Osteocyte (in vitro differentiated cells): ENCODE measurements around the gene FAM186B. TPM values are rescaled to one million over a fixed set of nuclear protein-coding genes. Genes with fewer than 3 reads are reported as not detected.

Source experiments
- DNase-seq: peaks from one replicate; pipeline ENCODE4 v3.0.0; 2021; ENCODE audit warnings: mixed read lengths; ENCODE audit not compliant: unreplicated experiment; ENCODE audit errors: extremely low spot score
- H3K27ac Mint-ChIP-seq: one replicate; pipeline ENCODE4 v1.8.0; 2021; ENCODE audit warnings: mild to moderate bottlenecking, mixed read lengths; ENCODE audit not compliant: unreplicated experiment
- H3K27me3 Mint-ChIP-seq: one replicate; pipeline ENCODE4 v1.8.0; 2021; ENCODE audit warnings: mixed read lengths; ENCODE audit not compliant: unreplicated experiment
- H3K36me3 Mint-ChIP-seq: one replicate; pipeline ENCODE4 v1.8.0; 2021; ENCODE audit warnings: mixed read lengths; ENCODE audit not compliant: unreplicated experiment
- H3K4me1 Mint-ChIP-seq: one replicate; pipeline ENCODE4 v1.8.0; 2021; ENCODE audit warnings: mixed read lengths; ENCODE audit not compliant: unreplicated experiment
- H3K4me3 Mint-ChIP-seq: one replicate; pipeline ENCODE4 v1.8.0; 2021; ENCODE audit warnings: mild to moderate bottlenecking, moderate library complexity, mixed read lengths; ENCODE audit not compliant: unreplicated experiment
- H3K9me3 Mint-ChIP-seq: one replicate; pipeline ENCODE4 v1.8.0; 2021; ENCODE audit warnings: mixed read lengths; ENCODE audit not compliant: unreplicated experiment
- total RNA-seq: library from RNA; stranded (reverse); gene quantifications from 2 replicates; pipeline ENCODE4 v1.2.1, GENCODE V29; 2021
- TF ChIP-seq, protein P1 (sequence below): fragments of 200-600 bp; sonication (generic); IDR thresholded peaks from 2 replicates; pipeline ENCODE4 v1.5.0; 2021; ENCODE audit warnings: antibody characterized with exemption, mild to moderate bottlenecking, moderate library complexity

FAM186B gene
- total RNA-seq, 1 donor from 2014 or later: 0.30 TPM

DNA sequence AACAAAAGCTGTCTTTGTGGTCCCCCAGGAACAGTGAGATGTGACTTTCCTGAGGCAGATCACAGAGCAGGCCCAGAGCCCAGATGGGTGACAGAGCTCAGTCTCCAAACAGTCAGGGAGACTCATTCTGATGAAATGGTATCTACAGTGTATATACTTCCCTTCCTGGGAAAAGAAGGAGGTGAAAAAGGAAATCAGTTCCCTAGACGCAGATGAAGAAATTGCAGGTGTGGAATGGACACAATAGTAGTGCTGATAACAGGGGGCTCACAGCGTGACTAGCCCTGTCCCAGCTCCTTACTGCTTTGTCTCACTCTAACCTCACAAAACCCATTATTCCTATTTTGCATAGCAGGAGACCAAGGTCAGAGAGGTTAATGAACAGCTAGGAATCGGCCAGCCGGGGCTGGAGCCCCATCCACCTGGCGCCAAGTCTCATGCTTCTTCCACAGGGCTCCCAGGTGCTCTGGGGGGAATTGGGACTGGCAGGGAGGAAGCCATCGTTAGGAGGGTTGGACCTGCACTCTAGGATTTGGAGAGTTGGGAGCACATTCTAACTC, 54.7 kb downstream of the FAM186B start:
- no peak for DNase-seq
- H3K4me3 Mint-ChIP-seq: no peak overlapping the region
- H3K9me3 Mint-ChIP-seq: no peaks in the 10 kb centered on the region
- H3K27ac Mint-ChIP-seq: no peak overlapping the region
- TF ChIP-seq, protein P1, sequence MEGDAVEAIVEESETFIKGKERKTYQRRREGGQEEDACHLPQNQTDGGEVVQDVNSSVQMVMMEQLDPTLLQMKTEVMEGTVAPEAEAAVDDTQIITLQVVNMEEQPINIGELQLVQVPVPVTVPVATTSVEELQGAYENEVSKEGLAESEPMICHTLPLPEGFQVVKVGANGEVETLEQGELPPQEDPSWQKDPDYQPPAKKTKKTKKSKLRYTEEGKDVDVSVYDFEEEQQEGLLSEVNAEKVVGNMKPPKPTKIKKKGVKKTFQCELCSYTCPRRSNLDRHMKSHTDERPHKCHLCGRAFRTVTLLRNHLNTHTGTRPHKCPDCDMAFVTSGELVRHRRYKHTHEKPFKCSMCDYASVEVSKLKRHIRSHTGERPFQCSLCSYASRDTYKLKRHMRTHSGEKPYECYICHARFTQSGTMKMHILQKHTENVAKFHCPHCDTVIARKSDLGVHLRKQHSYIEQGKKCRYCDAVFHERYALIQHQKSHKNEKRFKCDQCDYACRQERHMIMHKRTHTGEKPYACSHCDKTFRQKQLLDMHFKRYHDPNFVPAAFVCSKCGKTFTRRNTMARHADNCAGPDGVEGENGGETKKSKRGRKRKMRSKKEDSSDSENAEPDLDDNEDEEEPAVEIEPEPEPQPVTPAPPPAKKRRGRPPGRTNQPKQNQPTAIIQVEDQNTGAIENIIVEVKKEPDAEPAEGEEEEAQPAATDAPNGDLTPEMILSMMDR: no peak
- peaks cover 14% of the 10 kb centered on the region for H3K27me3 Mint-ChIP-seq
- H3K36me3 Mint-ChIP-seq: no peaks in the 10 kb centered on the region
- no peaks in the 10 kb centered on the region for H3K4me1 Mint-ChIP-seq

DNA sequence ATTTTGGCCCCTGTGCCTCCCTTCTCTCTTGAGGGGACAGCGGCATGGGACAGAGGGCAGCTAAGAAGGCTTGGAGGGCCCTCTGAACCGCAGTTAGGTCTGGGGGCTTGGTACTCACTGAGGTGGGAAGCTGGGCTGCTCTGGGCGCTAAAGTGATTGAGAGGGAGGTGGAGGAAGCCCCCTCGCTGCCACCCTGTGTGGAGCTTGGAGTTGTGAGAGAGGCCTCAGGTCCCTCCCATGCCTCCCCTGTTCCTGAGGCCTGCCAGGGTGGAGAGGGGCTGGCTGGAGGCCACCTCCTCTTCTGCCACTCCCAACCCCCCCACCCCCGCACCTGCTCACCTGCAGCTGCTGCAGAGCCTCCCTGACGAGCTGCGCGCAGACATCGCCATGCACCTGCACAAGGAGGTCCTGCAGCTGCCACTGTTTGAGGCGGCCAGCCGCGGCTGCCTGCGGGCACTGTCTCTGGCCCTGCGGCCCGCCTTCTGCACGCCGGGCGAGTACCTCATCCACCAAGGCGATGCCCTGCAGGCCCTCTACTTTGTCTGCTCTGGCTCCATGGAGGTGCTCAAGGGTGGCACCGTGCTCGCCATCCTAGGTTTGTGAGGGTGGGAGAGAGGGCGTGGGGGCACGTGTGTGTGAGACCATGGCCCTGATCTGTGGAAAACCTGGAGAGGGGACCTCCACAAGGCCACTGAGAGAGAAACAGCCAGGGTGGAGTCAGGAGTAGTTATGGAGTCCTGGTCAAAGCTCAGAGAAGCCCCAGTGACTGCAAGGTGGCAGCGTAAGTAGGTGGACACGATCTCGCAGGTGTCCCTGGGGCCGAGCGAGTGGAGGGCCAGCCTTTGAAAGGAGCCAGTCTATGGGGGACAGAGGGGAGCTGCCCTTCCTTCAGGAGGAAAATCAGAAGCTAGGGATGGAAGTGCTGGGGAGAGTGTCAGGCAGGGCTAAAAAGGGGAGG, 55.4 kb downstream of the FAM186B start:
- Mint-ChIP-seq H3K9me3 (no peaks in the 10 kb centered on the region), H3K4me3 (no peak overlapping the region), H3K4me1 (no peaks in the 10 kb centered on the region), H3K36me3 (no peaks in the 10 kb centered on the region), H3K27me3 (peaks cover 16% of the 10 kb centered on the region), H3K27ac (no peak overlapping the region)
- TF ChIP-seq, protein P1: no peak
- DNase-seq: no peak

DNA sequence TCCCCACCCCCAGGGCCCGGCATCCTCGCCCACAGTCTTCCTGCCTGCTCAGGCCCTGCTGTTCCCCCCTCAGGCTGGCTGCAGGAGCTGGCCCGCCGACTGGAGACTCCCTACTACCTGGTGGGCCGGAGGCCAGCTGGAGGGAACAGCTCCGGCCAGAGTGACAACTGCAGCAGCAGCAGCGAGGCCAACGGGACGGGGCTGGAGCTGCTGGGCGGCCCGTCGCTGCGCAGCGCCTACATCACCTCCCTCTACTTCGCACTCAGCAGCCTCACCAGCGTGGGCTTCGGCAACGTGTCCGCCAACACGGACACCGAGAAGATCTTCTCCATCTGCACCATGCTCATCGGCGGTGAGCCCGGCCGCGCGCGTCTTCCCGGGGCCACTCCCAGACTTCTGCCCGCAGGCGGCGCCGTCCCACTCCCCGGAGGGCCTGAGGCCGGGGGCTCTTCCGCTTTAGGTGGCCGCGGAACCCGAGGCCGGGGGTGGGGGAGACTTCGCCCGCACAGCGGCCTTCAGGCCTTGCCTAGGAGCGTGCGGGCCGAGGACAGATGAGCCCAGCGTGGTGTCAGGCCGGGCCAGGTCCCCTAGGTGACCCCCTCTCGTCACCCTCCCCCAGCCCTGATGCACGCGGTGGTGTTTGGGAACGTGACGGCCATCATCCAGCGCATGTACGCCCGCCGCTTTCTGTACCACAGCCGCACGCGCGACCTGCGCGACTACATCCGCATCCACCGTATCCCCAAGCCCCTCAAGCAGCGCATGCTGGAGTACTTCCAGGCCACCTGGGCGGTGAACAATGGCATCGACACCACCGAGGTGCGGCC, 56.4 kb downstream of the FAM186B start:
- Mint-ChIP-seq H3K27me3 (peaks cover 21% of the 10 kb centered on the region), H3K4me3 (no peak overlapping the region), H3K36me3 (no peaks in the 10 kb centered on the region), H3K27ac (no peak overlapping the region), H3K4me1 (no peaks in the 10 kb centered on the region), H3K9me3 (no peaks in the 10 kb centered on the region)
- no peak for DNase-seq
- TF ChIP-seq, protein P1: no peak

DNA sequence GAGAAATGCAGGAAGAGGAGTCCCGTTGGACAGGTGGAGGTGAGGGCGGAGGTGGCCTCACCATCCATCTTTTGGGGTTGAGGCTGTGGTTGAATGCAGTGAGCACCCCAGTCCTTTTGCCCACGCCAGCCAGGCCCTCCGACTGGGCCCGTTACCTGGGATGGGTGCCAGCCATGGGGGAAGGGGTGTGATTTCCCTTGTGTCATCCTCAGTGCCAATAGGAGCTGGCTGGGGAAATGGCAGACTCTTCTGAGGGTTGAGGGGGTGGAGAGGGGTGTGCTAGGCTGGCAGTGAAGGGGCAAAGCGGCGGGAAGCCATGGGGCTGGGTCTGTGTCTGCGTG, 57.0 kb downstream of the FAM186B start:
- H3K4me1 Mint-ChIP-seq: no peaks in the 10 kb centered on the region
- DNase-seq: no peak
- no peaks in the 10 kb centered on the region for H3K9me3 Mint-ChIP-seq
- H3K27ac Mint-ChIP-seq: no peak overlapping the region
- H3K4me3 Mint-ChIP-seq: no peak overlapping the region
- H3K36me3 Mint-ChIP-seq: no peaks in the 10 kb centered on the region
- H3K27me3 Mint-ChIP-seq: peaks cover 21% of the 10 kb centered on the region
- TF ChIP-seq, protein P1: no peak
